Stimulated activated CD4-positive, alpha-beta T cell treated with anti-CD3 and anti-CD28 coated beads, Interleukin-4, amount 100 ng/mL, for 4 hours (primary cell): Measurements from ENCODE around the gene C15orf61.

Experiments used
- DNase-seq, 2 experiments: peaks; one replicate each; pipeline ENCODE4 v3.0.0-alpha.2; 2020

C15orf61 gene

DNA sequence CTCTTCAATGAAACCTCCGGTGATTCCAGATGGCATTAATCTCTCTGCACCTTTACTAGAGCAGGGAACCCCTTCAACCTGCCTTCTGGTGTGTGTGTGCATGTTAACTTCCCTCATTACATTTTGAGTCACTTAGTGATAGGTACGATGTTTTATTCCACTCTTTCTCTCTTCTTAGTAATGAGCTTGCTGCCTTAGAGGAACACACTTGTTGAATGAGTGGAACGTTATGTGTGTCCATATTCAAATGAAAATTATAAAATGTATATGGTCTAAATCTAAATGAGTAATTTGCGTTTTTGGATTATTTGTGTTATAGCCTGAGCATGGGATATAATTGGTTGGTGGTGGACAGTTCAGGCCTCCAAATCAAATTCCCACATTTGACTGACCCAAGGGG lies 33.6 kb downstream of the C15orf61 start:
- no peak for DNase-seq

DNA sequence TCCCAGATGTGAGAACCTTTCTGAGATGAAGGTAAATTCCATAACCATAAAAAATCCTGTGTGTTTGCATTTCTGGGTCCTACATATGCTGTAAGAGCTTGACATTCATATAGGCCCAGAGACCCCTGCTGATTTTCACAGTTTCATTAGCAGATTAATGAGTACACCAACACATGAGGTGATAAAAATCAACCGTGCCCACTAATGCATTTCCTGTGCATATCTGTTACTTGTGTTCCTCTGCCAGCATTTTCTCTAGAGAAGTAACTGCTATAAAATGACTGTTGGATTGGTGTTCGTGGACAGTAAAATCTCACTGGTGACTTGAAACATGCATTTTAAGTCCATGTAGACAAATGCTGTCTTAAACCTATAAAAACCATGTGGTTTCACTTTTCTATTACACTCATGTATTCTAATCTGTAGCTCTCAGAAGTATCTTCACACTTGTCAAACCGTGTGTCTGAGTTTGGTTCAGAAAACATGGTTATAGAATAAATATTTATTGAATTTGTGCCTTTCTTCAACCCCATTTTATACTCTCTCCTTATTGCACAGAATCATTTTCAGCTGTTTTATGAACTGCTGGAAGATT lies 36.1 kb downstream of the C15orf61 start:
- no peak for DNase-seq

DNA sequence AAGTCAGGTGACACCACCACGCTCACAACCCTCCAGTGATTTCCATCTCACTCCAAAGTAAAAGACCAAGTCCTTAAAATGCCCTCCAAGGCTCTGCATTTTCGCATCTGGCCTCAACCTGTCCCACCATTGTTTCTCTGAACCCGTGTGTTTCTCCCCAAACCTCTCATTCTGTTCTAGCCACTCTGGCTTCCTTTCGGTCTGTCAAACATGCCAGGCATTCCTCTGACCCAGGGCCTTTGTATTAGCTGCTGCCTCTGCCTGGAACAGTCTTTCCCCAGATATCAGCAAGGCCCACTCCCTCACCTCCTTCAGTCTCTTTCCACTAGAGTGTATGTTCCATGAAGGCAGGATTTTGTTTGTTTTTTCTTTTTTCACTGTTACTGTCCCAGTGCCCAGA lies 37.6 kb downstream of the C15orf61 start:
- no peak for DNase-seq

DNA sequence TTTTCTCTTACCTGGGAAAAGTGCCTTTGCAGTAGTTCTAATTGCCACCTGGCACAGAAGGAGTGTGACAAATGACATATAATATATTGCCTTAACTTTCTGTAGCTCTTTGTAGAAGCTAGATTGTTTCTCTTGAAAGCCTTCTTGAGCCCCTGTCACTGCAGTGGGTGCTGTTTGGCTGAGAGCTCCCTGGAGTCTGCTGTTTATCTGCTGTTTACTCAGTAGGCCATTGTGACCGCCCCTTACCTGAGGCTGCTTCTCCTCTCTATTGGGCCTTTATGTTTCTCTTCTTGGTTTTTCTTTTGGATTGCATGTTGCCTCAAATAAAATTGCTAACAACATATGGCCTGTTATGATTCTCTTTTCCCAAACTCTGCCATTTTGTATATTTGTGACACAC lies 38.2 kb downstream of the C15orf61 start:
- no peak for DNase-seq

DNA sequence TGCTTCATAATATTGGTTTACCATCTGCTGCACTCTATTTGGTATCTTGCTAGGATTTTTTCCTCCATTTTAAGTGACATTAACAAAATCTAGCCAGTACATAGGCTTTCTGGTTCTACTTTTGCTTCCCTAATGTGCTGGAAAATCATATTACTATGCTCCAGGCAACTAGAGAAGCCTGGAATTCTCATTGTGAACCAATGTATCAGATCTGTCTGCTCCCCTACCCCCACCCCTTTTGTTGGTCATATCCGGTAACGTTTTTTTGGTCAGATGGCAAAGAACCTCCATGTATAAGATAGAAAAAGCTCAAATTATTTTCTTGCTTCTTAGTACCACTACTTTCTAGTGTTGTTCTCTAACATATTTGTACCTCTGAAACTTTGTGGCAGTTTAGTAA lies 38.6 kb downstream of the C15orf61 start:
- no peak for DNase-seq

DNA sequence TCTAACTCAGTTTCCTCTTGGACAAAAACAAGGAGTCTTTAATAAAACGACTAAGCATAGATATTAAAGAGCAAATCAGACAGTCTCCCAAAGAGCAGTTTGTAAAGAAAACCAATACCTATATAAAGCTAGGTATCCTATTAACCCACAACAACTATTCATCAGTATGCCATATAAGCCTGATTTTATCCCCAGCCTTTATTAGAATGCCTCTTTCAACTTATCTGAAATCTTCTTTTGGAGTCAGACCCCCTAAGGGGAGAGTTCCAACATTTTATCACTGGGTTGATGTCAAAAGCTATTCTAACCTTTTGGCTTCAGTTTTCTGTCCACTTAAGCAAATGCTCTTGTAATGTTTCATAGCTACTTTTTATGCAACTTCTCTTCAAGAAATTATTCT lies 39.4 kb downstream of the C15orf61 start:
- no peak for DNase-seq

DNA sequence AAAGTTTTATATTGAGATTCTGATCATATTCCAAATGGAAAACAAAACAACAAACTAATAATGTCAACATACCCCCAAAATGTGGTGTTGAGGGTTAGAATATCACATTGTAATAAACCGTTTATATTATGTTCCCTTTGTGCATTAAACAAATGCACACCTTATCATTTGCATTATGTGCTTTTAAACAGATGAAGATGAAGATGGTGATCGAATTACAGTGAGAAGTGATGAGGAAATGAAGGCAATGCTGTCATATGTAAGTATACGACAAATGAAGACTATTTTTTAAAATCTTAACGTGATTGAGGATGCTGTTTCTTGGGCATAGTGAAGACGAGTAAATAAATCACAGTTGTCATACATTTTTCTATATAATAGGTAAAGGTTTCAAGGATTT lies 42.2 kb downstream of the C15orf61 start:
- no peak for DNase-seq

DNA sequence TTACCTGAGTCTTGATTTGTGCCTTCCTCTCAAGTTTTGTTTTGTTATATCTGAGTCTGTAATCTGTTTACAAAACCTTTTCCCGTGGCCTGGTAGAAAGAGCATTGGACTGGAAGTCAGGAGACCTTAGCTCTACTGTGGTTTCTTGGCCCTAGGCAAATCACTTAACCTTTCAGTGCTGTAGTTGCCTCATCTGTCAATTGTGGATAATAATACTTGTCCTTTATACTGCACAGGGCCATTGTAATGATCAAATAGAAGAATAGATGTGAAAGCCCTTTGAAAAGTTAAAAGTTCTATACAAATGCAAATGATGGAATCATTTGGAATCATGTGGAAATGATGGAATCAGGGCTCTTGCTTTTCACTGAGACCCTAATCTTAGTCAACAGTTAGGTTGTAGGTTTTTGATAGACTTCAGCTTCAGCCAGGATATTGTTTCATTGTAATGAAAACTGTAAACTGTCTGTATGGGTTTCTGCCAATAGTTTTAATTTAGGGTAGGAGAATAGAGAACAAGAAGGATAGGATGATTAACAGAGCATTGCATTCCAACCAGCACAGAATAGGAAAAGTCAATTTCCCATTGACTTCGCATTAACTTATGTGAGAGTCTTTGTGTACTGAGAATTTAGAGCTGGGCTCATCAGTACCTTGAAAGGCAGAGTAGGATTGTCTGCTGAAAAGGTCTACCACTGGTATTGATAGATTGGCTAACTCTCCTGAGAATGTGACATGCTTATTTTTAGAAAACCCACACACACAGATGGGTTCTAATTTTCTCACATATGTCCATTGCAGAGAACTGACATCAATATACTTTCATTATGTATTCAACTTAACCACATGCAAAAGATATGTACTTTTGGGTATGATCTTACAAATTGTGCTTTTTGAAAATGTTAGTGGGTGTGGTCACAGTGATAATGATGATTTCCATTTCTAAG lies 43.4 kb downstream of the C15orf61 start:
- DNase-seq = no peak

DNA sequence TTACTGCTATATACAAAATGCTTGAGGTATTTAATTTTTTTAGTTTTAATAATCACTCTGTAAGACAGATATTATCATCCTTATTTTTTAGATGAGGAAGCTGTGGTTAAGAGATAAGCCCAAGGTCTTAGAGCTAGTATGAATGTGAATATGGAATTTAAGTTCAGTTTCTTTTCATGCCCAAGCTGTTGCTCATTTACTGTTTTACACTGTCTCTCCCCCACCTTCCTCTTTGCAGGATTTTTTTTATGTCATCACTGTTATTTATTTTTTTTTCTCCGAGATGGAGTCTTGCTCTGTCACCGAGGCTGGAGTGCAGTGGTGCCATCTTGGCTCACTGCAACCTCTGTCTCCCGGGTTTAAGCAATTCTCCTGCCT lies 44.0 kb downstream of the C15orf61 start:
- DNase-seq = no peak

DNA sequence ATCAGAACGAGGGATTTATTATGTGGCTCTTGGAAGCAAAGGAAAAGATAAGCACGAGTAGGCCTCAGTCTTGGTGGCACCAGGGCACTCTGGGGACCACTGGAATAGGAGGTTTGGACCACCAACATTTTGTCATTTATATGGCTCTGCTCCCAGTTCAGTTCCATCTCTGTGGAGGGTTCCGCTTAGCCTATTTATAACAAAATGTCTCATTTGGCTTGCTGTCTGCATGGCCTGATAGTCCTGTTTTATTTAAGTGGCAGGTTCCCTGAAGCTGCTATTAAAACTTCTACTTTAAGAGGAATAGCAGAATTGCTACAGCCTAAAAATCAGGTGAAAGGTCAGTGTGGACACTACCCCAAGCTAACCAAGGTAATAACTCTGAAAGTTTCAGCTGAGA lies 48.7 kb downstream of the C15orf61 start:
- no peak for DNase-seq

DNA sequence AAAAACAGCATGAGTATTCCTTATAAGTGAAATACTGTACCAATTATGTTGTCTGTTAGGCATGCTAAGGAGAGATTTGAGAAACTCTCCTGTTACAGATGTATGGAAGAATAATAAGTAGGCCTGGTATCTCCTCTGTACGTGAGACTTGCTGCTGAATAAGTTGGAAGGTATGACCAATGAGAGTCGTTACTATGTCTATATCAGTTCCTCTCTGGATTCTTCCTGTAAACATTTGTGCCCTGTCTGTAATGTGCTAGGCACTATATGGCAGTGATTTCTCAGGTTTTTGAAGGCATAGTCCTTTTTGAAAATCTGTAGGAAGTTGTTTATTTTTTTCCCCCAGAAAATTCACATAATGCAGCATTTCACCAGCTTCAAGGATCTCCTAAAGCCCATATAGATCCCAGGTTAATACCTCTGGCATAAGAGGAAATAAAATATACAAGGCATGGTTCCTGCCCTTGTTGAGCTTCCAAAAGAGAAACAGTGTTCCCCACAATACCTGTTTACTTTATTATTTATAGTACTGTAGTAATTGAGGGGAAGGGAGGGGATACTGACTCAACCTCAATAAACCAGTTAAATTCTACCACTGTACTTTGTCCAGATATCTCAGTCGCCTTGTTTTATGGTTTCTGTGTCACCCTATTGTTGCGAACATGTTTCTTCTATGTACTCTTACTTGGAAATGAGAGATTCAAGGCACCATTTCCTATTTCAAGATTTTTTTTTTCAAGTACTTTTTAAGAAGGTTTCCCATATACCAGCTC lies 50.1 kb downstream of the C15orf61 start:
- DNase-seq = no peak

DNA sequence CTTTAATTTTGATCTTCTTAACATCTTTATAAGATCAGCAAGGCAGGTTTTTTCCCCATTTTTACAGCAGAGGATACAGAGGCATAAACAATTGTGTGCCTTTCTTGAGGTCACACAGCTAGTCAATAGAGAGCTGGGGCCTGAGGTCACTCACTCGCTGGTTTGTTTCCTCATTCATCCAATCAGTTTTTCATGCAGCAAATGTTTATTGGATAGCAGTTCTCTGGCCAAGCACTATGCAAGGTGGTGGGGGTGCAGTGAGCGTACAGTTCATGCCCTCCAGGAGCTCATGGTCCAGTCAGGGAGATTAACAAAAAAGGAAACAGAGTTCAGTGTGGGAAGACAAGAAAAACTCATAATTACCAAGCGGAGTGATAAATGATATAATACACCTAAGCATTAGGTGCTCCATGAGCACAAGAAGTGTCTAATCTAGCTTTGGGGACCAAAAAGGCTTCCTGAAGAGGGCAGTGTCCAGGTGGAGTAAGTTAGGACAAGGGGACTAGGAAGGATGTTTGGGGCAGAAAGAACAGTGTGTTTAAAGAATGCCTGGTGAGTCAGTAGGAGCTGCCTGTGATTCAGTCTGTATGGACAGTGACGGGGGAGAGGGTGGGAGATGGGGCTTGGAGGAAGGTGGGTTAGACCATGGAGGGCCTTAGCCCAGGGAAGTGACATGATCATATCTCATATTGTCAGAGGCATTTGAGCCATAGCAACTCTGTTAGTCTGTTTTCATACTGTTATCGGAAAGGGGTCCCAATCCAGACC lies 50.9 kb downstream of the C15orf61 start:
- no peak for DNase-seq

DNA sequence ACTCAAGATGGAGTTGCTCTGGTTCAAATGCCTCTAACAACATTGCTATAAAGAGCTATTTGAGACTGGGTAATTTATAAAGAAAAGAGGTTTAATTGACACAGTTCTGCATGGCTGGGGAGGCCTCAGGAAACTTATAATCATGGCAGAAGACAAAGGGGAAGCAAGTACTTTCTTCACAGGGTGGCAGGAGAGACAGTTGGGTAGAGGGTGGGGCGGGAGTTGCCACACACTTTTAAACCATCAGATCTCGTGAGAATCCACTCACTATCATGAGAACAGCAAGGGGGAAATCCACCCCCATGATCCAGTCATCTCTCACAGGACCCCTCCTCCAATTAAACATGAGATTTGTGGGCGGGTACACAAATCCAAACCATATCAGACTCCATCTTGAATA lies 52.3 kb downstream of the C15orf61 start:
- no peak for DNase-seq

DNA sequence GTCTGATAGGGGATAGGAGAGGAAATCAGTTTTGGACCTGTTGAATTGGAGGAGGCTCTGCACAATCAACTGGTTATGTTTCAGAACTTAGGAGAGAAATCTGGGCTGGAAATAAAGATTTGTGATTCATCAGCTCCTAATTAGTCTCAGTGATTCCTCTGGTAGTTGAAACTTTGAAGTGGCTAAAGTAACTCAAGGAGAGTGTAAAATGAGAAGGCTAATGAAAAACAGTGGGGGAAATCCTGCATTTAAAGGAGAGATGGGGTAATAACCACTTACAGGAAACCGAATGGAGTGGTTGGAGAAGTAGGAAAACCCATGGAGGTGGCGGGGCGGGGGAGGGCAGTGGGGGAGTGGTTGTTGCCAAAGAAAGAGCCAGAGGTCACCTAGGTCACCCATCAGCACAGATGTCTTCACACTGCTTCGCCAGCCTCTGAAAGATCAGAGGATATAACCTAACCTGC lies 54.1 kb downstream of the C15orf61 start:
- no peak for DNase-seq

DNA sequence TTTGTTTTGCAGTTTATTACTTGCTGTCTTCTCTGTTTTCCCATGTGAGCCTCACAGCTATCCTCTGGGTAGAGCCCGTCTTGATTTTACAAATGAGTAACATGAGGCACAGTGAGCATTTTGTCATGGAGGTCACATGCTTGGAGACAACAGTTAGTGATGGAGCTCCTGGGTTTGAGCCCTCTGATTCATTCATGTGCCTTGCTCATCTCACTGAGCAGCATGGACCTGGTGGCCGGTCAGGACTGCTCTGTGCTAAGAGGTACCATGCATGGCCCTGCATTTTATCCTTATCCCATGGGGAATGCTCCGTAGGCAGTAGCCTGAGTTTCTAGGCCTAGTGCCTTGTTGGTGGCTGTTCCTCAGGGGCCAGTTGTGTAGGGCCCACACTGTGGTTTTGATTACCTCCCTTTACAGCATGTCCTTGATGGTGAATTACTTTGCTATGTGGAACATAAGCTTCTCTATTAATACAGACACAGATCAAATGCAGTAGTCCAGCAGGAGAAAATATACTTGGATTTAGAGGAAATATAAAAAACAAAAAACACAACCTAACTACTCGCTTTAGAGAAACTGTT lies 57.2 kb downstream of the C15orf61 start:
- no peak for DNase-seq

DNA sequence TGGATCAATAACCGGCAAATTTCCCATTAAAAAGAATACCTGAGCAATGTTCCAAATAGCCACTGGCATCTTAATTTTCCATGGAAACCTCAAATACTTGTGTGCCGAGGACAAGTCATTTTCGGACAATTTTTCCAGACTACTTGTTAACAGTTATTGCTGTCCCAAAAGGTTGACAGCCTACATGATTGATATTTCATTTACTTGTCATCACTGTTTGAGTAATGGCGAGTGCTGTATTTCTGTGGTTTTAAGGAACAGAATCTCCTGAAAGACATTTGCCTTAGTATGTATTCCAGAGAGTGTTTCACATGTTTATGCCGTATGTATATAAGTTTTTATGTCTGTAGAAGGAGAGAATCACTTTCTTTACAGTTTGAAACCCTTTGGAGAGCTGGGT lies 58.2 kb downstream of the C15orf61 start:
- no peak for DNase-seq
